ENCODE data around the gene PLA2G4E.

The PLA2G4E gene

GRCh38 chr15:42053010-42053409 lies 32.2 kb upstream of the PLA2G4E start:
- no peak for DNase-seq

- DNase-seq, result no peak
Observed at GRCh38 chr15:42050484-42051255, 29.8 kb upstream of the PLA2G4E start.

DNA sequence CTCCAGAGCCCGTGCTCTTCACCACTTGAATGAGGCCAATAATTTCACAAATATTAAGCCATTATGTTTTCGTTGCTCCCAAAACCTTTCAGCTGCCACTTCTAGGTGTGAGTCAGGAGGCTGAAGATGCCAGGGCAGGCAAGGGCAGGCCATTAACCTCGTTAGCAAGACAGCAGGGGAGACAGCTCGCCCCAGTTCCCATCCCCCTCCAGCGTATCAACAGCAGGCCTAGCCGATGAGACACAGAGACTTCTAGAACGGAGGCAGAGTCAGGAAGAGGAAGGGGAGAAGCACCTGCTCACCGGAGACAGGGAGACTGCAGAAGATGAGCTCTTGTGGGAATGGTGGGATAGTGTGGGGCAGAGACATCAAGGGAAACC lies 28.0 kb upstream of the PLA2G4E start:
- DNase-seq, result no peak

DNA sequence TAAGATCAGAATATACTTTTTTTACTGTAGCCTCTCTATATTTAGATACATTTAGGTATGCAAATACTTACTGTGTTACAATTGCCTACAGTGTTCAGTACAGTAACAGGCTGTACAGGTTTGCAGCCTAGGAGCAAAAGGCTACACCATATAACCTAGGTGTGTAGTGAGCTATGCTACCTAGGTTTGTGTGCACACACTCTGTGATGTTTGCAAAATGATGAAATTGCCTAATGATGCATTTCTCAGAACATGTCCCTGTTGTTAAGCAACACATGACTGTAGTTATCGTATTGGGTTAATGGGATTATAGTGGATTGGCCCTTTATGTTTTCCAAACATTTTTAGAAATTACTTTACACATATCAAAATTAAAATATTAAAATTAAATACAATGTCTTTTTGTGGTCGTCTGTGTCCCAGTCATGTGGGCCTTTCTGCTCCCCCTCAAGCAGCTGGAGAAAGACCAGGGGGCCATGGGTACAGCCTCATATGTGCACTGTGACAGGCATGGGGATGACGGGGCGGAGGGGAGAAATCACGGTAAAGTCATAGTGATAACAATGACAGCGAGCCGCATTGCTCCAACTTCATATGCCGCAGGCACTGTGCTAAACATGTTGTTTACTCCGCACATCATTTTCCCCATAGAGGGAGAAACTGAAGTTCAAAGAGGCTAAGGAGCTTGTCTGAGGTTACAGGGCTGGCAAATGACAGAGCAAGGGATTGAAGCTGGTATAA lies 27.4 kb upstream of the PLA2G4E start:
- DNase-seq, result no peak

- no peak for DNase-seq
Observed at GRCh38 chr15:42046597-42046996, 25.8 kb upstream of the PLA2G4E start.

- no peak for DNase-seq
Observed at GRCh38 chr15:42045211-42045615, 24.4 kb upstream of the PLA2G4E start.

GRCh38 chr15:42042602-42043400 lies 22.0 kb upstream of the PLA2G4E start:
- no peak for DNase-seq

GRCh38 chr15:42038401-42038800 lies 17.6 kb upstream of the PLA2G4E start:
- no peak for DNase-seq

DNA sequence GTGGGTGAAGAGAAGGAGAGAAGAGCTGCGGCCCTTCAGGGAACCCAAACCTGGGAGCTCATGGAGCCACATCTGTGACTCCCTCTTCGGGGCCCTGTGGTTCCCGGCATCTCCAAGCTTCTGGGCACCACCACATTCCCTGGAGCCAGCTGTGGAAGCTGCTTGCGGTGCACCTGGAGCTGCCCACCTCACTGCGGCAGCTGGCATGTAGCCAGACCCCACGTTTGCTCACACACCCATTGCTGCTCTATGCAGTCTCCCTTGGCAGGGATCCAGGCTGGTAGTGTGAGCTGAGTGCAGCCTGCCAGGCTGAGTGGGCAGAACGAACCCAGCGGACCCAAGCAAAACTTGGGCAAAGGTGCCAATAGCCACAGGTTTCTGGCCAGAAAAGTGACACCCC lies 16.8 kb upstream of the PLA2G4E start:
- no peak for DNase-seq

- no peak for DNase-seq
Observed at GRCh38 chr15:42036966-42037365, 16.1 kb upstream of the PLA2G4E start.

DNA sequence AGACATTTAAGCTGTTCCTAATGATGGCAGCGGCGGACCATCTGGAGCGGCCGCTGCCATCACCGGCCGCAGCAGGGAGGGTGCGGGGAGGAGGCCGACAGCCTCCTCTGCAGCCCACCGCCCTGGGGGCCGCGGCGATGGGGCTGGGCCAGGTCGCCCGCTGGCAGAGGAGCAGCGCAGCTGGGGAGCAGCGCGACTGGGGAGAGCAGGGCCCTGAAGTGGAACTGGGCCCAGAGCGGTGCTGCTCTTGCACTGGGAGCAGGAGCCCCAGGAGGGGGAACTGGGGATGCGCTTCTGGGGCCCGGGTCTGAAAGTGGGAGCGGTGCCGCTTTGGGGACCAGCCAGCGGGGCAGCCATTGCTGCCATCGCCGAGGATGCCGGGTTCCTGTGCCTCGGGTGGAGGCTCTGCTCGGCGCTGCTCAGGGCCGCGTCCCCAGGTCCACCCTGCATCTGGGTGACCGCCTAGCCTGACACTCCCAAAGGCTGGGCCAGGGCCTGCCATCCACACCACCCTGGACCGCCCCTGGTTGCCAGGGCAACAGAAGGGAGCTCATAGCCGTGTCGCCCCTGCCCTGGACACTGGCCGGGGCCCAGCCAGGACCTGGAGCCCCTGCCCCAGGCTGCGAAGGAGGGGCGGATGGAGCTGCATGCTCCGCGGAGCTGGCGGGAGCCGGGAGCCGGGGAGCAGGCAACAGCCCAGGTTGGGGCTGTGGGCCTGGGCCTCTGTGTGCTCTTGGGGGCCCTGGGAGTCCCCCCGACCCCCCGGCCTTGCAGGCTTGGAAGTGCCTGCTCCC lies 15.5 kb upstream of the PLA2G4E start:
- DNase-seq, result no peak

- no peak for DNase-seq
Observed at GRCh38 chr15:42035435-42035761, 14.6 kb upstream of the PLA2G4E start.

DNA sequence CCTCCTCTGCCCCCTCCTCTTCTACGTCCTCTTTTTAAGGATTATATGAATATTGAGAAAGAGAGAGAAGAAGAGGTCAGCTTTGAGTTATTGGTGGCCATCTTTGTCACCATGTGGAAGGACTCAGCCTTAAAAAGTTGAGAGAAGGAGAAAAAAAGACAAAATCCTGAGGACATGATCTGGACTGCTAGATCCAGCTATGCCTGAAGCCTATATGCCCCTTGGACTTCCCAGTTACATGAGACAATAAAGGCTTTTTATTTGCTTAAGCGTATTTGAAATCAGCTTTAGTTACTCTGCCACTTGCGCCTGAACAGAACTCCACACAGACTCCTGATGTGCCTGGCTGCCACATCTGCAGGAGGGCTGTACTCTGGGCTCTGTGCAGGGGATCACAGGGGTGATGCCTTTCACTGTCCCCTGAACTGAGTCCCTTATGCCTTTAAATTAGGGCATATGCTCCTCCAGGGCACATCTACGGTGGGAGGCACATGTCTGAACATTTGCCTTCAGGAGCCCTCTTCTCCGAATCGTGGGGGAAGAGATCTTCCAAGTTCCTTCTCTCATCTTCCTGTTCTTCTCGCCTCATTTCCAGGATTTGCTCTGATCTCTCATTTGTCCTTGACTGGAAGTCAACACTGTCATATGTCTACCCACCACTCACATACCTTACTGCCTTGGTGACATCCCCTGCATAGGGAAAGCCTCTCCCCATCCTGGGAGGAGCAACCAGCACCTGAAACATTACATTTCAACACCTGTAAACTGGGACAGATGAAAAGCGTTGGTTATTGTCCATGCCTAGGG lies 14.0 kb upstream of the PLA2G4E start:
- no peak for DNase-seq

DNA sequence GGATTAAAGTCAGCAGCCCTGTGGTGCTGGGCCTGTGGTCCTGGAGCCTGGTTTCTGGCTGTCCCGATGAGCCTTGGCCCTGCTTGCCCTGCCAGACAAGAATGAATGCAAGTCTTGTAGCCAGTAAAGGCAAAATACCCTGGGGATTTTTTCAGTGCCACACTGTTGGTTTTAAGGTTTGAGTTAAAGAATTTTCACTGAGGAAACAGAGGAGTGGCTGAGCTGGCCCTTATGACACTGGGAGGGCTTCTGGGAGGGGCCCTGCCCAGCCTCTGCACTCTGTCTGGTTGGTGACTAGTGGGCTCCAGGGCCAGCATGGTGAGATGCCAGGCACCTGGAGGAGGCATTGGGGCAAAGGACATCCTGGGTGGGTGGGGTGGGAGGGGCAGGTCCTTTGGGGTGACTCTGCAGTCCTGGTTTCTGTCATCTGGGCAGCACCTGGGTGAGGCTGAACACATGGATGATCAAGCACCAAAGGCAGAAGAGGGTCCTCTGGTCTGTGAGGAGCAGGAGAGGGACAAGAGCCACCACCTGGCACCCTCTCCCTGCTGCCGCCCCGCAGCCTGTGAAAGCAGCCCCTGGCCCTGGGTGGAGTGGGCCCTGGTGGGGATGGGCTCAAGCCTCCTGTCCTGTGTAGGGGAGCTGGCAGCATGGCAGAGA lies 12.5 kb upstream of the PLA2G4E start:
- no peak for DNase-seq

DNA sequence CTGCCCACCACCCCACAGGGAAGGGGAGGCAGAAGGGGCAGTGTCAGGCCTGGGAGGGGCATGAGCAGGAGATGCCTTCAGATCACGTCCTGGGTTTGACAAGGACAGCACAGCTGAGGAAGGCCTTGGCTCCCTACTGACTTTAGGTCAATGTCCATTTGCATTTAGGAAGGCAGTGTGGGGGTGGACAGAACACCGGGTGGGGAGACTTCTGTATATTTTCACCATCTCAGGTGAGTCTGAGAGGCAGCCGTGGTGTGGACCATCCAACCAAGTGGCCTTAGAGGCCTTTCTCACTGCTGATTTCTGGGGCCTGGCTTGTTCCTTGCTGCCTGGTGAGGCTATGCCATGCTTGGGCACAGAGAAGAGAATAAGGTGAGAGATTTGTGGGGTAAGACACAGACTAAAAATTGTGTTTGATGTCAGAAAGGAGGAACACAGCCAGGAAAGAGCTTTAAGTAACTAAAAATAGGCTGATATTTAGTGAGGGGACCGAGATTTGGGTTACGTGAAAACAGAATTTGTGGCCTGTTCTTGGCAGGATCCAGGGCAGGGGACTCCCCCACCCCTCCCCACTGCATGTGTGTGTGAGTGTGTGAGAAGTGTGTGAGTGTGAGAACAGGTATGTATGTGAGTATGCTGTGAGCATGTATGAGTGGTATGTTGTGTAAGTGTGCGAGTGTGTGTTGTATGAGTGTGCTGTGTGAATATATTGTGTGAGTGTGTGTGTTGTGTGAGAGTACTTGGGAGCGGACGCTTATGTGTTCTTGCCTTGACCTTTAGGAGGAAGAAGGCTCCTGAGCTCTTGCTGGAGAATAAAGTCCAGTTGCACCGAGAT lies 11.8 kb upstream of the PLA2G4E start:
- DNase-seq, result no peak

- DNase-seq, result no peak
Observed at GRCh38 chr15:42031198-42031915, 10.5 kb upstream of the PLA2G4E start.

DNA sequence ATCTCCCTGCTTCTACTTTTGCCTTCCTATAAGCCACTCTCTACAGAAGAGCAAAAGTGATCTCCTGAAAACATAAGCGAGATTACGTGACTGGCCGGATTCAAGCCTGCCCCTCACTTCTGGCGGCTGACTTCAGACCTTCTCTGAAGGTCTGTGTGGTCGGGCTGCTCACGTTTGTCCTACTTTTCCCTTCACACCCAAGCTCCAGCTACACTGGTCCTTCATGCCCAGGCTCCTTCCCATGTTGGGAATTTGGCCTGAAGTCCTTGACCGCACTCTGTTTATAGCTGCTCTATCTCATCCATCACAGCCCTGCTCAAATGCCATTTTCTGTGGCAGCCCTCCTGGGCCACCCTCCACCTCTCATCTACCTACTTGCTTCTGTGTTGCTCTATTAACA lies 6.7 kb upstream of the PLA2G4E start:
- DNase-seq, result no peak

DNA sequence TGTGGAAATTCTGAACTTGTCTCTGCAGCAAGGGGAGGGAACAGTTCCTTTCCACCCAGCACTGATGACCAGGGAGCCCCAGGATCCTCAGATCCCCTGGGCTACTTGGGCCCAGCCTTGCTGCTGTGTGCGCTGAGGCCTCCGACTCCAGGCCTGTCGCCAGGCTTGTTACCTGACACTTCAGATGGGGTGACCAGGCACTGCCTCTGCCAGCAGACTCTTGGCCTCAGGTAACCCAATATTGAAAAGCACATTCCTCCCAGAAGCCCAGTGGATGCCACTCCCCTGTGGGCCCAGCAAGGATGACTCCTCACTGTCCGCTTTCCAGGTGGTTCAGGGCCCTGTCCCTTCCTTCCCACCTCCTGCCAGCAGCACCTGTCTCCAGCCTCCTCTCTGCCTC lies 3.5 kb upstream of the PLA2G4E start:
- DNase-seq, result no peak

DNA sequence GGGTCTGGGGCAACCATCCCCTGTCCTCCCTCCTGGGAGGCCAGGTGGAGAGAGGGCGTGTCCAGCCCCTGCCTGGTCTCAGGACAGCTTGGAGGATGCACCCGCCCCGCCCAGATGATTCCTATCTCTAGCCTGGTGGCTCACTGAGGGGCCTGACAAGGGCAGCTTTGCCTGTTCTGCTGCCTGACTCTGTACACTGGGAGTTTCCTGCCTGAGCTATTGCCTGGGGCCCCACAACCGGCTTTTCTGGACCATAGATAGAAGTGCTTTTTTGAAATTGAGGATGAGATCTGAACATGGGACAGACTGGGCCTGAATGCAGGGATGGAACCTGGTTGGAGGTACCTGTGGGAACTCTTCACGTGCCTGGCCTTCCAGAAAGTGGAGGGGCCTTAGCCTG lies 751 bp upstream of the PLA2G4E start:
- DNase-seq, result no peak
